Trophoblast cell (in vitro differentiated cells and primary cell): ENCODE measurements around the gene VWCE.
A peak's percentile ranks its signal among the peaks of the same experiment; 100 is the strongest.

ENCODE experiments used
- DNase-seq, 2 donors: peaks; one replicate each; pipeline ENCODE4 v3.0.0-alpha.2; 2016
- H2AFZ ChIP-seq: 2 replicates; pipeline ENCODE4 v1.6.1; 2013; ENCODE audit warnings: low read length, moderate library complexity, mild to moderate bottlenecking; ENCODE audit not compliant: insufficient read depth, poor library complexity
- H2AK5ac ChIP-seq: 2 replicates; pipeline ENCODE4 v1.6.1; 2013; ENCODE audit warnings: mild to moderate bottlenecking, low read length
- H2BK120ac ChIP-seq: 2 replicates; pipeline ENCODE4 v1.6.1; 2013; ENCODE audit warnings: low read length, mild to moderate bottlenecking, moderate library complexity; ENCODE audit not compliant: insufficient read depth, poor library complexity
- H2BK12ac ChIP-seq: 2 replicates; pipeline ENCODE4 v1.6.1; 2013; ENCODE audit warnings: mild to moderate bottlenecking, low read length, moderate library complexity
- H2BK5ac ChIP-seq: 2 replicates; pipeline ENCODE4 v1.6.1; 2013; ENCODE audit warnings: low read length, low read depth, moderate library complexity, mild to moderate bottlenecking; ENCODE audit not compliant: poor library complexity
- H3K14ac ChIP-seq: 2 replicates; pipeline ENCODE4 v1.6.1; 2013; ENCODE audit warnings: mild to moderate bottlenecking, low read length
- H3K18ac ChIP-seq: 2 replicates; pipeline ENCODE4 v1.6.1; 2013; ENCODE audit warnings: mild to moderate bottlenecking, low read length
- H3K23ac ChIP-seq: 2 replicates; pipeline ENCODE4 v1.6.1; 2013; ENCODE audit warnings: low read length
- H3K27ac ChIP-seq: 2 replicates; pipeline ENCODE4 v1.5.1; 2013; ENCODE audit warnings: low read depth, mild to moderate bottlenecking, inconsistent platforms, low read length, moderate library complexity
- H3K27me3 ChIP-seq: 2 replicates; pipeline ENCODE4 v1.6.1; 2013; ENCODE audit warnings: inconsistent platforms, mild to moderate bottlenecking, low read length, moderate library complexity; ENCODE audit not compliant: insufficient read depth
- H3K36me3 ChIP-seq, 2 experiments: 1 replicate in 1 of 2; 2 replicates in 1 of 2; pipeline ENCODE4 v1.6.1; 2013; ENCODE audit warnings: low read length in 2 of 2, mild to moderate bottlenecking in 2 of 2, moderate library complexity in 1 of 2; ENCODE audit not compliant: insufficient read depth in 2 of 2, control insufficient read depth in 1 of 2
- H3K4ac ChIP-seq: 2 replicates; pipeline ENCODE4 v1.6.1; 2013; ENCODE audit warnings: low read depth, mild to moderate bottlenecking, low read length, moderate library complexity
- H3K4me1 ChIP-seq, 2 experiments: 1 replicate in 1 of 2; 2 replicates in 1 of 2; pipeline ENCODE4 v1.6.1; 2013; ENCODE audit warnings: low read length in 2 of 2, mild to moderate bottlenecking in 2 of 2, moderate library complexity in 1 of 2; ENCODE audit not compliant: insufficient read depth in 2 of 2, control insufficient read depth in 1 of 2
- H3K4me2 ChIP-seq: 2 replicates; pipeline ENCODE4 v1.6.1; 2013; ENCODE audit warnings: inconsistent platforms, mild to moderate bottlenecking, low read length, moderate library complexity
- H3K4me3 ChIP-seq: 2 replicates; pipeline ENCODE4 v1.5.1; 2013; ENCODE audit warnings: mild to moderate bottlenecking, low read depth, low read length, inconsistent platforms
- H3K79me1 ChIP-seq: one replicate; pipeline ENCODE4 v1.6.1; 2013; ENCODE audit warnings: low read length
- H3K79me2 ChIP-seq: 2 replicates; pipeline ENCODE4 v1.6.1; 2013; ENCODE audit warnings: low read length, mild to moderate bottlenecking; ENCODE audit not compliant: control insufficient read depth, insufficient read depth, poor library complexity
- H3K9ac ChIP-seq: 2 replicates; pipeline ENCODE4 v1.6.1; 2013; ENCODE audit warnings: mild to moderate bottlenecking, low read length
- H3K9me3 ChIP-seq: 2 replicates; pipeline ENCODE4 v1.6.1; 2013; ENCODE audit warnings: low read depth, mild to moderate bottlenecking, control low read depth, inconsistent platforms, low read length; ENCODE audit not compliant: insufficient read depth
- H4K12ac ChIP-seq: 2 replicates; pipeline ENCODE4 v1.6.1; 2013; ENCODE audit warnings: low read depth, mild to moderate bottlenecking, low read length, moderate library complexity
- H4K8ac ChIP-seq: 2 replicates; pipeline ENCODE4 v1.6.1; 2013; ENCODE audit warnings: low read depth, mild to moderate bottlenecking, low read length, moderate library complexity
- H4K91ac ChIP-seq: one replicate; pipeline ENCODE4 v1.6.1; 2013; ENCODE audit warnings: low read depth, mild to moderate bottlenecking, low read length, moderate library complexity
- WGBS: extraction: QIAGEN DNeasy Blood & Tissue Kit; methylation state at CpG from one replicate; pipeline ENCODE4 v1.1.7; 2013; ENCODE audit warnings: missing lambda C conversion rate; ENCODE audit not compliant: insufficient read length, insufficient coverage; ENCODE audit errors: extremely low coverage; 5-methylcytosine and 5-hydroxymethylcytosine counted together

VWCE gene

GRCh38 chr11:61273178-61274078 lies 21.7 kb downstream of the VWCE start:
- H2BK5ac ChIP-seq, result no peak overlapping the region
- H3K4me3 ChIP-seq, result no peak overlapping the region
- peaks cover 2 to 10% of the 10 kb centered on the region in 2 experiments for H3K36me3 ChIP-seq
- no peak overlapping the region for H3K27ac ChIP-seq
- H2BK120ac ChIP-seq, result no peak overlapping the region
- no peak overlapping the region for H3K18ac ChIP-seq
- no peaks in the 10 kb centered on the region for H3K79me1 ChIP-seq
- H3K79me2 ChIP-seq, result no peaks in the 10 kb centered on the region
- H3K9me3 ChIP-seq, result no peaks in the 10 kb centered on the region
- DNase-seq, result no peak
- no peak overlapping the region for H3K23ac ChIP-seq
- no CpG with 5 or more reads among the region's 16 CpGs for WGBS
- peaks cover 4 to 6% of the 10 kb centered on the region in 2 experiments for H3K4me1 ChIP-seq
- H2AK5ac ChIP-seq, result no peak overlapping the region
- no peak overlapping the region for H3K4ac ChIP-seq
- H4K8ac ChIP-seq, result no peak overlapping the region
- H3K4me2 ChIP-seq, result no peak overlapping the region
- H2AFZ ChIP-seq, result no peak overlapping the region
- H3K14ac ChIP-seq, result no peak overlapping the region
- H4K91ac ChIP-seq, result no peak overlapping the region
- H2BK12ac ChIP-seq, result no peak overlapping the region
- no peak overlapping the region for H4K12ac ChIP-seq
- no peak overlapping the region for H3K9ac ChIP-seq
- no peaks in the 10 kb centered on the region for H3K27me3 ChIP-seq

DNA sequence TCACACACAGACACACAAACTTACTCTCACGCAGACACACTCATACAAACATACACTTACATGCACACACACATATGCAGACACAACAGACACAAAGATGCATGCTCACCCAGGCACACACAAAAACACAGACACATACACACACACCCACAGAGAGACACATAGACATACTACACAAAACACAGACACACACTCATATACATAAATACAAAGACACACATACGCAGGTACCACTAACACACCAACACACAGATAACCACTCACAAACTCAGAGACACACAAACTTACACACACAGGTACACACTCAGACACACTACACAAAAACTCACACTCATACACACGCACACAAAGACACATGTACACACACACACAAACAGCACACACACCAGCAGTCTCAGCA lies 22.4 kb downstream of the VWCE start:
- H3K27ac ChIP-seq, result no peak overlapping the region
- H2BK12ac ChIP-seq, result no peak overlapping the region
- no peaks in the 10 kb centered on the region for H3K27me3 ChIP-seq
- WGBS, result 100% methylated on average over 1 of the region's 3 CpGs
- no peak overlapping the region for H2BK120ac ChIP-seq
- no peak overlapping the region for H3K4me2 ChIP-seq
- H2BK5ac ChIP-seq, result no peak overlapping the region
- H3K18ac ChIP-seq, result no peak overlapping the region
- H3K9ac ChIP-seq, result no peak overlapping the region
- peaks cover 2 to 10% of the 10 kb centered on the region in 2 experiments for H3K36me3 ChIP-seq
- no peak overlapping the region for H3K23ac ChIP-seq
- H3K4ac ChIP-seq, result no peak overlapping the region
- peaks cover 4% of the 10 kb centered on the region in 2 experiments for H3K4me1 ChIP-seq
- H3K4me3 ChIP-seq, result no peak overlapping the region
- H4K8ac ChIP-seq, result no peak overlapping the region
- no peak overlapping the region for H3K14ac ChIP-seq
- no peak overlapping the region for H4K12ac ChIP-seq
- H4K91ac ChIP-seq, result no peak overlapping the region
- no peak for DNase-seq
- no peaks in the 10 kb centered on the region for H3K9me3 ChIP-seq
- no peaks in the 10 kb centered on the region for H3K79me1 ChIP-seq
- H2AK5ac ChIP-seq, result no peak overlapping the region
- no peaks in the 10 kb centered on the region for H3K79me2 ChIP-seq
- no peak overlapping the region for H2AFZ ChIP-seq

DNA sequence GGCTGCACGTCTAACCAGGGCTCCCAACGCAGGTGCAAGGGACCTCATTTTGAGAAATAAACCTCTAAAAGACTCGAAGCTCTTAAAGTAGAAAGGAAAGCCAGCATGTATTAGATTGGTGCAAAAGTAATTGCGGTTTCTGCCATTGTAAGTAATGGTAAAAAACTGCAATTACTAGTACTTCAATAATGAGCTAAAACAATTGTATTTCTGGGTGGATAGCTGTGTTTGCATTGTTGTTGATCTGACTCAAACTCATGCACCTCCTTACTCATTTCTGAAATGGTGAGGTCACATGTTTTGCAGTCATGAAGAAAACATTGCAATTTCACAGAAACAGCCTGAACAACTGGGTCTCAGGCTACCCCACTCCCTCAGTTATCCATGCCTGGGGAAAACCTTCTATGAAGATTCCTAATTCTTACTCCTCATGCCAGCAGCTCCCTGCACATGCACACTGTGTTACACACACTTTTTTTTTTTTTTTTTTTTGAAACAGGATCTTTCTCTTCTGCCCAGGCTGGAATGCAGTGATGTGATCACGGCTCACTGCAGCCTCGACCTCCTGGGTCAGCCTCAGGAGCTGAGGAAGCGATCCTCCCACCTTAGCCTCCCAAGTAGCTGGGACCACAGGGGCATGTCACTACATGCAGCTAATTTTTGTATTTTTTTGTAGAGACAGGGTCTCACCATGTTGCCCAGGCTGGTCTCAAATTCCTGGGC lies 24.6 kb downstream of the VWCE start:
- Histone ChIP-seq H3K9ac (no peak overlapping the region), H4K8ac (no peak overlapping the region), H3K18ac (no peak overlapping the region), H3K27me3 (no peaks in the 10 kb centered on the region), H2AFZ (no peak overlapping the region), H3K27ac (no peak overlapping the region), H4K91ac (no peak overlapping the region), H3K14ac (no peak overlapping the region), H2BK5ac (no peak overlapping the region), H2BK120ac (no peak overlapping the region), H3K79me2 (no peaks in the 10 kb centered on the region), H3K4me1 (no peaks in the 10 kb centered on the region), H3K4me3 (no peak overlapping the region), H3K4ac (no peak overlapping the region), H3K36me3 (peaks cover 0 to 10% of the 10 kb centered on the region in 2 experiments), H3K23ac (no peak overlapping the region), H3K79me1 (no peaks in the 10 kb centered on the region), H2AK5ac (no peak overlapping the region), H3K4me2 (no peak overlapping the region), H2BK12ac (no peak overlapping the region), H4K12ac (no peak overlapping the region), H3K9me3 (peaks cover 2% of the 10 kb centered on the region)
- DNase-seq, result peak; percentile 47 to 72
- no CpG with 5 or more reads among the region's 7 CpGs for WGBS

DNA sequence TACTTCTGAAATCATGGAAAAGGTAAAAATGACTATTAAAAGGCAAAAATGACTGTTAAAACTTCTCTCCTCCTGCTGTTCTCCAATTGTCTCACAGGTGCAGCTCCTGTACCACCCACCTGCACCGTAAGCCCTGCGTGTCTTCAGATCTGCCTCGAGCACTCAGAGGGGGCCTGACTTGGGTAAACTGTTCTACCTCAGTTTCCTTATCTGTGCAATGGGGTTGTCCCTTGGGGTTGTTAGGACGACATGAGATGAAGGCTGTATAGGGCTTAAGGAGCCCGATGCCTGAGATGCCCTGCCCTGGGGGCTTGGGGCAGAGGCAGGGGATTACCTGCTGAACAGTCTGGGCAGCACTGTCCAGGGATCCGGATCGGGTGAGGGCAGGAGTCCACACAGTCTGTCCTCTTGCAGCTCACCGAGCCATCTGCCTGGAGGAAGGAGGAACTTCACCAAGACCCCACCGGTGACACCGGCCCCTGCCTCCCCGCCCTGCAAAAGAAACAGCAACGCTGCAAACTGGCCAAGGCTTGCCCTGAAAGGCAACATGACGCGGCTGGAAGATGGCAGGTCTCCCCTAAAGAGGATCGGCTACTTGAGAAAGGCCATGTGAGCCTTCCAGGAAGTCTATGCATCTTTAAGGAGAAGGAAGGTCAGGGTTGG lies 26.4 kb downstream of the VWCE start:
- Histone ChIP-seq H3K27me3 (no peaks in the 10 kb centered on the region), H2BK5ac (no peak overlapping the region), H3K27ac (no peak overlapping the region), H3K4me2 (no peak overlapping the region), H4K12ac (no peak overlapping the region), H3K18ac (no peak overlapping the region), H4K8ac (no peak overlapping the region), H3K79me2 (no peaks in the 10 kb centered on the region), H3K14ac (no peak overlapping the region), H3K9ac (no peak overlapping the region), H2BK120ac (no peak overlapping the region), H3K4me3 (no peak overlapping the region), H2AFZ (no peak overlapping the region), H3K23ac (no peak overlapping the region), H2BK12ac (no peak overlapping the region), H3K4ac (no peak overlapping the region), H3K9me3 (peaks cover 2% of the 10 kb centered on the region), H4K91ac (no peak overlapping the region), H3K36me3 (peaks cover 0 to 4% of the 10 kb centered on the region in 2 experiments), H3K79me1 (no peaks in the 10 kb centered on the region), H3K4me1 (no peaks in the 10 kb centered on the region), H2AK5ac (no peak overlapping the region)
- no CpG with 5 or more reads among the region's 15 CpGs for WGBS
- no peak for DNase-seq
